HuH-7 (cell line): Measurements from ENCODE around the gene RGMA.
A peak's percentile ranks its signal among the peaks of the same experiment; 100 is the strongest.
"Not testable (repeated sequence)": the region's sequence is repeated elsewhere in the genome, so short reads cannot be mapped to it uniquely, and the experiment has no call there.

ENCODE experiments used
- DNase-seq: peaks from one replicate; pipeline ENCODE4 v3.0.0; 2011; ENCODE audit warnings: low spot score

Gene RGMA

GRCh38 chr15:93048426-93048721 is 40.6 kb downstream of the RGMA start:
- no peak for DNase-seq

DNA sequence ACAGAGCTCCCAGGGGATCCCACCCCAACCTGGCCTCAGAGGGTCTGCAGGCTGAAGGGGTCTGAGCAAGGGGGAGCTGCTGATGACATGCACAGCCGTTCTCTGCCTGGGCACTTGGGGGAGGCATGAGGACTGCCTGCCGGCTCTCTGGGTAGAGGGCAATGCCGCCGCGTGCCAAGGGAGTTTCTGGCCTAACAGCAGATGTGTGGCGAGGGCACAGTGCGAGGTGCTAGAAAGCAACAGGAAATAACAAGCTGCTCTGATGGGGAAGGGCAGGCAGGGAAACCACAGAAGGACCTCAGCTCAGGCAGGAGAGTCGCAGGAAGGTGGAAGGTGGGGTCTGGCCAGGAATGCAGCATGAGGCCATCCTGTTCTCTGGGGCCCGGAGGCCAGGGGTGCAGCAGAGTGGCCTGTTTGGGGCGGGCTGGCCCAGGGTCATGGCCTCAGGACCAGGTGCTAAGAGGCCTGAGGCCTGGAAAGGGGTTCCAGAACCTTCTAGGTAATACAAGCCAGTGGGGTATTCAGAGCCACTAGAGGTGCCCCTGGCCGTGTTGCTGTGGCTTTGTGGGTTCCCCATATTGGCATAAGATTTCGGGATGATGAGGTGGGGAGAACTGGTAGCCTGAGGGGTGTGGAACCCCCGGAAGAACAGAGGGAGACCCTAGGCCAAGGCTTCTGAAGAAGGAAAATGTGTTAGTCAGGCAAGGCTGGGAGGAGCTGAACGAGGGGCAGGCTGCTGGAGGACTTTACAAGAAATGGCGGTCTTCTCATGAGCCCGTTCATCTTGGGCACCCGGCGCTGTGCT is 41.2 kb downstream of the RGMA start:
- DNase-seq = no peak

- DNase-seq = no peak
Observed at GRCh38 chr15:93046721-93047120, 42.3 kb downstream of the RGMA start.

DNA sequence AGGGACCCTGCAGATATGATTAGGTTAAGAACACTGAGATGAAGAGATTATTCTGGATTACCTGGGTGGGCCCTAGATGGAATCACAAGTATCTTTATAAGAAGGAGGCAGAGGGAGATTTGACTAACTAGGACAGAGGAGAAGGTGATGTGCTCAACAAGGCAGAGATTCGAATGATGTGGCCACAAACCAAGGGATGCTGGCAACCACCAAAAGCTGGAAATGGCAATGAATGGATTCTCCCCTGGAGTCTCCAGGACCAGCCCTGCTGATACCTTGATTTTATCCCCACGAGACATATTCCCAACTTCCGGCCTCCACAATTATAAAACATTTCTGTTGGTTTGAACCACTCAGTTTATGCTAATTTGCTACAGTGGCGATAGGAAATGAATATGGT is 42.9 kb downstream of the RGMA start:
- no peak for DNase-seq

DNA sequence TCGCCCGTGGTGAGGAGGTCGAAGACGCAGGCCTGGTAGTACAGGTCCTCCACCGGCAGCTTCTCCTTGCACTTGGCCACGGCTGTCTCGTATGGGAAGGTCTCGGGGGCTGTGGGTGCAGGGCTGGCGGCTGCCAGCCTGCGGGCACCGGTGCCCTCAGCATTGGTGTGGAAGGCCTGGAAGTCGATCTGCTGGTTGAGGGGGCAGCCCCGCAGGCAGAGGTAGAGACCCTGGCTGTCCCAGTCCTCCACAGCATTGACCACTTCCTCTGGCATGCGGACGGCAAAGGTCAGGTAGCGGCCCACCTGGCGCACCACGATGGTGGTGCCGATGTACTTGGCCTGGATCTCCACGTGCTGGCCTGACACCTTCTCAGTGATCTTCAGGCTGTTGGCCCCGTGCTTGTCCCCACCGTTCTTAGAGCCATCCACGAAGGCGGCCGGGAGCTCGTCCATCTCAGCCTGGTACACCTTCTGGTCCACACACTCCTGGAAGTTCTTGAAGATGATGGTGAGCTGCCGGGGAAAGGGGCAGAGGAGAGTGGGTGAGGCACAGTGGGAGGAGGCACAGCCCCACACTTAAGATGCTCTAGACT is 43.7 kb downstream of the RGMA start:
- DNase-seq = no peak

DNA sequence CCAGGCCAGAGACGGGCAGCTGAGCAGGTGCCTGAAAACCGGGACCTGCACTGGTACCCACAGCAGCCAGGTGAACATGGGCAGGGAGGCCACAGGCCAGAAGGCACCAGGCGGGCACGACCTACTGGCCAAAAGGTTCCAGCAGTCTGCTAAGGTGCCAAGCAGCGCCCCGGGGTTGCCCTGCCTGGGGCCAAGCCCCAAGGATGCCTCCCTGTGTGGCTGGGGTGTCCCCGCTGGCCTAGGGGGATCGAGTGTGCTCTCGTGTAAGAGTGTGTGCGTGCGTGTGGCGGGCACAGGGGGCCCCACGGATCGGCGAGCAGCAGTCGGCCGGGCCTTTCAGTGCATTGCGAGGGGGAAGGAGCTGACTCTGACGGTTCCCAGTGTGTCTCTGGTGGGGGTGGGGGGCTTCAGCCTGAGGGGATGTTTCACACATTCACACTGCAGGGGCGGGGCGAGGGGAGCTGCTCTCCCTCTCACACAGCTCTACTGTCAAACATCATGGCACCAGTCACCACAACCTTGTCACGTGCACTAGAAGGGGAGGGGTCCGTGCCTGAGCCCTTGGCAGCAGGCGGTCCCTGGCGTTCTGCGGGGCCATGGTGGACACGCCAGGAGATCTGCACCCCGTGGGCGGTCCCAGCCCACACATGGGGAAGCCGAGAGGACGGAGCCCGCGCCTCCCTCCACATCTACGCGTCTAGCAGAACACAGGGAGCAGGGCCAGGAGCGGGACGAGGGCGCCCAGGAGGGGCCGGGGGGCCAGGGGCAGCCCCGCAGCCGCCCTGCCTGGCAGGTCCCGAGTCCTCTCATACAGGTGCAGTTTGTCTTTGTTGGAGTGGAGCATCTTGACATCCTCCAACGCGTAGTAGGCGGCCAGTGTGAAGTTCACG is 44.5 kb downstream of the RGMA start:
- no peak for DNase-seq

DNA sequence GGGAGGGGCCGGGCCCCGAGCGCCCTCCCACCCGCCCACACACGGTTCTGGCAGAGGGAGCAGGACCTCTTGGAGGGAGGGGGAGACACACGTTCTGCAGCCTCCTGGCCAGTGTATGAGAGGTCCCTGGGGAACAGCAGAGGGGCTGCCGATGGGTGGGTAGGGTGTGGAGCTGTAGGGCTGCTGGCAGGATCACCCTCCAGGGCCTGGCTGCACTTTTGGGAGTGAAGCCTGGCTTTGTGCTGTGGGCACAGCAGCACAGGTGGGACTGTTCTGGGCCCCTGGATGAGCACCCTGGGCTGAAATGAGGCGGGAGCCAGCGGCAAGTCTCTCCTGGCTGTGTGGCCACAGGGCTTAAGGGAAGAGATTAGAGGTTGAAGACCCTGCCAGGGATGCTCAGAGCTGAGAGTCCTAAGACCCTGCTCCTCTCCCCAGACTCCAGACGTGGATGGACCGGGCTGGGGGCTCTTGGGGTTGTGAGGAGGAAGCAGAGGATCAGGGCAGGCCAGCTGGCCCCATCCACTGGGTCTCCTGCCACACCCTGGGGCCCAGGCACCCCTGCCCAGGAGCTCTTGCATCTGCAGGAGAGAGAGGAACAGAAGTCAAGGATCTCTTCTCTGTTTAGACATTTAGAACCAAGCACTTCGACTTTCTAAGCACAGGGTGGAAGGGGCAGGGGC is 45.2 kb downstream of the RGMA start:
- no peak for DNase-seq

- no peak for DNase-seq
Observed at GRCh38 chr15:93042691-93043378, 46.2 kb downstream of the RGMA start.

DNA sequence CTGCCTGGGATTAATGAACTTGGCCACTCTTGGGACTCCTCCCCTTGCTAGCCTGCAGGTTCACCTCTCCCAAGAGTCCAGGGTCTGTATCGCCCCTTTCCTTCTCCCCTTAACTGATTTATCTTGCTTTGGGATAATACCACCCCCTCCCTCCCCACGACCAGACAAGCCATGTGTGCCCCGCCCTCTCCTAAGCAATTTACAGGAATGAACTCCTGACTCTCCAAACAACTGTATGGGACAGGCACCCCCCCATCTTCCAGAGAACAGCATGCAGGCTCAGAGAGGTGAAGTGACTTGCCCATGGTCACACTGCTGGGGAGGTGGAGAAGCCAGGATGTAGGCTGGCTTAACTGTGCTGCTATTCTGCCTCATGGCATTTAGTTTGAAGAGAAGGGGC is 46.8 kb downstream of the RGMA start:
- DNase-seq = no peak

GRCh38 chr15:93041159-93041547 is 47.9 kb downstream of the RGMA start:
- no peak for DNase-seq

- DNase-seq = no peak
Observed at GRCh38 chr15:93040288-93041158, 48.5 kb downstream of the RGMA start.

DNA sequence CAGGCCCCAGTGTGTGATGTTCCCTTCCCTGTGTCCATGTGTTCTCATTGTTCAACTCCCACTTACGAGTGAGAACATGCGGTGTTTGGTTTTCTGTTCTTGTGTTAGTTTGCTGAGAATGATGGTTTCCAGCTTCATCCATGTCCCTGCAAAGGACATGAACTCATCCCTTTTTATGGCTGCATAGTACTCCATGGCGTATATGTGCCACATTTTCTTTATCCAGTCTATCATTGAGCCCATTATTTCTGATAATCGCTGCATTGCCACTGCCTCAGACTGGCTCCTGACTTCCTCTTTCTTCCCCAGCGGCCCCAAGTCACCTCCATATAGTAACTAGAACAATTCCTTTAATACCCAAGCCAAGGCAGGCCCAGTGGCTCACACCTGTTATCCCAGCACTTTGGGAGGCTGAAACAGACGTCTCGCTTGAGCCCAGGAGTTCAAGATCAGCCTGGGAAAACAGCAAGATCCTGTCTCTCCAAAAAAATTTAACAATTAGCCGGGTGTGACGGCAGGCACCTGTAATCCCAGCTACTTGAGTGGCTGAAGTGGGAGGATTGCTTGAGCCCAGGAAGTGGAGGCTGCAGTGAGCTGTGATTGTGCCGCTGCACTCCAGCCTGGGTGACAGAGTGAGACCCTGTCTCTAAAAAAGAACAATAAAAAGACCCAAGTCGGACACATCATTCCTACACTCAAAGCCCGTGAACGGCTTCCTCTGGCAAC is 49.3 kb downstream of the RGMA start:
- DNase-seq = not testable (repeated sequence)

DNA sequence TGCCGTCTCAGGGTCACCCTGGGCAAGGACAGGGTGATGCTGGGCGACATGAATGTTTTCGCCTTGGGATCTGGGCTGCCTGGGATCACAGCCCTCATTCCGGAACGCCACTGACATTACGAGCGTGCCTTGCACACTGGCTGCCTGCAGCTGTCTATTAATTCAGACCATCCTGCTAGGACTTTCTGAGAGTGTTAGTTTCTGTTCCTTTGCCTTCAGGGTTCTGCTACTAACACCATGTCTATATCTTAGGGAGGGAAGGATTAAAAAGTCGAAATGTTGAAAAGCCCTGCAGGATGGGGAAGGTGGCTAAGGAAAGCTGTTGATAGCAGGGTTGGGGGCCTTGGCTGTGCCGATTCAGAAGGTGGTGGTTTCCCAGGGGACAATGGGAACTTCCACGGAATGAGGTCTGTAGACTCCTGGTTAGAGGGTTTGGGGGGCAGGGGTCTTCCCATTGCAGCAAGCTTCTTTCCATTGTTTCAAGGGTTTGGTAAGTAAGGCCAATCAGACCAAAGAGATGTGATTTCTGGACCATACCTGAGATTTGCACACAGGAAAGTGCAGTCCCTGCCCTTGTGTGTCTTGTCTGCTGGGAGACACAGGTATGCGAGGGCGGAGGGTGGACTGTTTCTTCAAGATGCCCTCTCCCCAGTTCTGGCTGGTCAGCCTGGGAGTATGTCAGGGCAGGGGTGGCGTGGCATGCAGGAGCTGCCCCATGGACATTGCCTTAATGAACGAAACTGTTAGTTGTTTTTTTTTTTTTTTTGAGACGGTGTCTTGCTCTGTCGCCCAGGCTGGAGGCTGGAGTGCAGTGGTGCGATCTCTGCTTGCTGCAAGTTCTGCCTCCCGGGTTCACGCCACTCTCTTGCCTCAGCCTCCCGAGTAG is 50.9 kb downstream of the RGMA start:
- DNase-seq = no peak

- DNase-seq = peak; percentile 9
Observed at GRCh38 chr15:93036951-93037819, 51.8 kb downstream of the RGMA start.

GRCh38 chr15:93035953-93036810 is 52.8 kb downstream of the RGMA start:
- DNase-seq = peak; percentile 91

- no peak for DNase-seq
Observed at GRCh38 chr15:93035092-93035915, 53.7 kb downstream of the RGMA start.
